Stomach (tissue), 9 donors: Measurements from ENCODE around the gene THTPA. TPM values are rescaled to one million over a fixed set of nuclear protein-coding genes. Genes with fewer than 3 reads are reported as not detected.

Experiments
- DNase-seq, 2 donors: peaks; one replicate each; pipeline versions ENCODE4 v3.0.0 to v3.0.0-alpha.2; 2013 to 2019
- H3K27ac ChIP-seq, 5 donors: fragments of 200-600 bp in 4 of 5; sonication (generic) in 4 of 5; one replicate each; pipeline ENCODE4 v1.5.1; 2013 to 2019; ENCODE audit warnings: mild to moderate bottlenecking in 1 of 5, moderate library complexity in 1 of 5
- H3K27me3 ChIP-seq, 3 donors: fragments of 200-600 bp; sonication (generic); one replicate each; pipeline ENCODE4 v1.5.1; 2017 to 2019; ENCODE audit warnings: mixed run types in 1 of 3
- H3K36me3 ChIP-seq, 4 donors: fragments of 200-600 bp; sonication (generic); 1 replicate in 3 of 4; 2 replicates in 1 of 4; pipeline ENCODE4 v1.5.1; 2016 to 2019
- H3K4me1 ChIP-seq, 4 donors: fragments of 200-600 bp; sonication (generic); one replicate each; pipeline ENCODE4 v1.5.1; 2016 to 2019
- H3K4me3 ChIP-seq, 4 donors: fragments of 200-600 bp; sonication (generic) in 3 of 4; one replicate each; pipeline ENCODE4 v1.5.1; 2016 to 2019; ENCODE audit warnings: mild to moderate bottlenecking in 1 of 4
- H3K9me3 ChIP-seq, 4 donors: fragments of 200-600 bp; sonication (generic); one replicate each; pipeline ENCODE4 v1.5.1; 2016 to 2019
- CTCF ChIP-seq, 7 experiments: fragments of 450-650 bp in 4 of 7; fragments of 200-600 bp in 3 of 7; sonication (generic) in 3 of 7; IDR thresholded peaks; one replicate each; pipeline ENCODE4 v1.5.1; 2016 to 2019; ENCODE audit warnings: antibody characterized with exemption in 7 of 7, control low read depth in 2 of 7, mild to moderate bottlenecking in 1 of 7
- EP300 ChIP-seq: sonication (generic); formaldehyde crosslinking; IDR thresholded peaks from one replicate; pipeline ENCODE4 v1.6.1; 2017; ENCODE audit warnings: antibody characterized with exemption
- POLR2A ChIP-seq, 4 donors: fragments of 450-650 bp; IDR thresholded peaks; one replicate each; pipeline ENCODE4 v1.6.1; 2016; ENCODE audit warnings: antibody characterized with exemption in 4 of 4, control low read depth in 2 of 4, mild to moderate bottlenecking in 1 of 4, moderate library complexity in 1 of 4
- POLR2AphosphoS5 ChIP-seq, 3 donors: sonication (generic); formaldehyde crosslinking; IDR thresholded peaks; one replicate each; pipeline ENCODE4 v1.6.1; 2016; ENCODE audit warnings: antibody characterized with exemption in 3 of 3
- WGBS, 5 donors: extraction: QIAGEN DNeasy Blood & Tissue Kit in 3 of 5; methylation state at CpG; one replicate each; pipeline versions ENCODE4 v1.1.5 to v1.1.7; 2013 to 2018; 5-methylcytosine and 5-hydroxymethylcytosine counted together
- intact Hi-C: fragments of 100-400 bp; cut with DNase I; formaldehyde crosslinking; loops from one replicate; pipeline ENCODE4 v1.15.1; 2023; ENCODE audit warnings: low total_unique reads
- polyA plus RNA-seq, 3 donors: library from polyadenylated mRNA; stranded (reverse); fragments of 200-250 nt; gene quantifications; one replicate each; pipeline ENCODE4 v1.2.3, GENCODE V29; 2013
- total RNA-seq, 5 donors: library from RNA; depleted of rRNA; stranded (reverse); fragments of >200 nt; gene quantifications; one replicate each; pipeline versions ENCODE4 v1.1.0 to v1.2.3, GENCODE V29; 2014 to 2016
- donor health status: healthy with polysubstance abuse.
- donor health status: Bipolar disorder and iron deficiency.
- donor health status: healthy.

THTPA gene
- total and polyA plus RNA-seq, 8 donors = 8.5 to 170 (median 16.3) TPM

GRCh38 chr14:23551266-23552028, 4.6 kb upstream of the THTPA start, which contains the start of gene ZFHX2:
Gene ZFHX2 (minus strand): TSS chr14:23551765. CDS start chr14:23535325, 16,440 bp downstream.
- 0 to 1% (median 1%) methylated on average over 43 to 49 of the region's 49 CpGs for WGBS, 5 donors
- Histone ChIP-seq H3K36me3 (no peaks in the 10 kb centered on the region), H3K4me3 (peak within 1 kb of the TSS; percentile 60 to 80 (median 70)), H3K9me3 (no peaks in the 10 kb centered on the region), H3K4me1 (peaks cover 14 to 30% (median 26%) of the 10 kb centered on the region in 4 donors), H3K27me3 (peaks cover 0 to 13% (median 0%) of the 10 kb centered on the region in 3 donors), H3K27ac (peak within 1 kb of the TSS; percentile 22 to 74 (median 60))
- TF ChIP-seq CTCF (IDR thresholded peaks at IDR 0.05) = no peak
- no peak for TF ChIP-seq POLR2A (IDR thresholded peaks at IDR 0.05)
- TF ChIP-seq POLR2AphosphoS5 (IDR thresholded peaks at IDR 0.05) = peak in 2 of 3 donors; percentile 32 to 54
- no peak for TF ChIP-seq EP300
- intact Hi-C loops = no loop called here
- DNase-seq = peak; percentile 87 to 93

GRCh38 chr14:23555533-23555881, 564 bp upstream of the THTPA start:
- Histone ChIP-seq H3K36me3 (peaks cover 17 to 26% (median 25%) of the 10 kb centered on the region in 4 donors), H3K9me3 (no peaks in the 10 kb centered on the region), H3K4me3 (peak overlapping the region; percentile 59 to 92 (median 84)), H3K4me1 (peaks cover 21 to 51% (median 47%) of the 10 kb centered on the region in 4 donors), H3K27ac (peak overlapping the region; percentile 95 to 99 (median 98)), H3K27me3 (peaks cover 0 to 2% (median 0%) of the 10 kb centered on the region in 3 donors)
- TF ChIP-seq CTCF (IDR thresholded peaks at IDR 0.05) (no peak), POLR2AphosphoS5 (IDR thresholded peaks at IDR 0.05) (no peak), POLR2A (IDR thresholded peaks at IDR 0.05) (no peak), EP300 (no peak)
- DNase-seq = no peak
- intact Hi-C loops = no loop called here
- WGBS, 5 donors = 0 to 2% (median 1%) methylated on average over 14 of the region's 14 CpGs

- H3K4me1 ChIP-seq = peaks cover 18 to 42% (median 35%) of the 10 kb centered on the region in 4 donors
- H3K27me3 ChIP-seq = no peaks in the 10 kb centered on the region
- H3K27ac ChIP-seq = peak overlapping the region; percentile 95 to 99 (median 98)
- DNase-seq = no peak
- TF ChIP-seq POLR2A (IDR thresholded peaks at IDR 0.05) = no peak
- TF ChIP-seq CTCF (IDR thresholded peaks at IDR 0.05) = no peak
- no peak for TF ChIP-seq EP300
- no peak for TF ChIP-seq POLR2AphosphoS5 (IDR thresholded peaks at IDR 0.05)
- 22 to 33% (median 29%) methylated on average over 15 to 17 of the region's 17 CpGs for WGBS, 5 donors
- intact Hi-C loops = no loop called here
- no peaks in the 10 kb centered on the region for H3K9me3 ChIP-seq
- H3K4me3 ChIP-seq = peak overlapping the region; percentile 59 to 92 (median 84)
- peaks cover 24 to 39% (median 37%) of the 10 kb centered on the region in 4 donors for H3K36me3 ChIP-seq
Observed at GRCh38 chr14:23556700-23557440, 799 bp downstream of the THTPA start.

- WGBS, 5 donors = 23 to 40% (median 26%) methylated on average over 2 of the region's 2 CpGs
- no peaks in the 10 kb centered on the region for H3K9me3 ChIP-seq
- H3K36me3 ChIP-seq = peaks cover 29 to 46% (median 44%) of the 10 kb centered on the region in 4 donors
- peak overlapping the region in 3 of 4 donors; percentile 59 to 92 (median 86) for H3K4me3 ChIP-seq
- peak overlapping the region in 4 of 5 donors; percentile 95 to 99 (median 97) for H3K27ac ChIP-seq
- no peak for DNase-seq
- peaks cover 18 to 41% (median 33%) of the 10 kb centered on the region in 4 donors for H3K4me1 ChIP-seq
- H3K27me3 ChIP-seq = no peaks in the 10 kb centered on the region
- intact Hi-C loops = no loop called here
- TF ChIP-seq CTCF (IDR thresholded peaks at IDR 0.05) = no peak
- no peak for TF ChIP-seq POLR2AphosphoS5 (IDR thresholded peaks at IDR 0.05)
- TF ChIP-seq POLR2A (IDR thresholded peaks at IDR 0.05) = no peak
- no peak for TF ChIP-seq EP300
Observed at GRCh38 chr14:23557521-23557920, 1.4 kb downstream of the THTPA start.
